Fibroblast of skin of scalp (primary cell): ENCODE measurements around the gene LSM5.

ENCODE experiments used
- DNase-seq: peaks from one replicate; pipeline ENCODE4 v3.0.0-alpha.2; 2013

LSM5 gene

GRCh38 chr7:32459788-32460187 lies 30.4 kb downstream of the LSM5 start:
- no peak for DNase-seq

- no peak for DNase-seq
These were observed 32.2 kb downstream of the LSM5 start for GRCh38 chr7:32458025-32458424.

- DNase-seq = no peak
These were observed 36.7 kb downstream of the LSM5 start for GRCh38 chr7:32453341-32454011.

GRCh38 chr7:32447218-32447617 lies 43.0 kb downstream of the LSM5 start:
- no peak for DNase-seq

GRCh38 chr7:32436146-32436928 lies 53.8 kb downstream of the LSM5 start:
- DNase-seq = no peak
